Head of caudate nucleus (tissue), 42 donors: ENCODE results near the gene ATAD3A.
"Not testable (repeated sequence)": the region's sequence is repeated elsewhere in the genome, so short reads cannot be mapped to it uniquely, and the experiment has no call there.

ENCODE experiments used
- DNase-seq, 42 donors: peaks; one replicate each; pipeline versions ENCODE4 v3.0.0 to v3.0.0-alpha.2; 2020 to 2021; ENCODE audit warnings: mixed read lengths in 7 of 42
- intact Hi-C: fragments of 100-400 bp; cut with DNase I; formaldehyde crosslinking; loops from one replicate; pipeline ENCODE4 v1.15.0; 2022

ATAD3A gene

DNA sequence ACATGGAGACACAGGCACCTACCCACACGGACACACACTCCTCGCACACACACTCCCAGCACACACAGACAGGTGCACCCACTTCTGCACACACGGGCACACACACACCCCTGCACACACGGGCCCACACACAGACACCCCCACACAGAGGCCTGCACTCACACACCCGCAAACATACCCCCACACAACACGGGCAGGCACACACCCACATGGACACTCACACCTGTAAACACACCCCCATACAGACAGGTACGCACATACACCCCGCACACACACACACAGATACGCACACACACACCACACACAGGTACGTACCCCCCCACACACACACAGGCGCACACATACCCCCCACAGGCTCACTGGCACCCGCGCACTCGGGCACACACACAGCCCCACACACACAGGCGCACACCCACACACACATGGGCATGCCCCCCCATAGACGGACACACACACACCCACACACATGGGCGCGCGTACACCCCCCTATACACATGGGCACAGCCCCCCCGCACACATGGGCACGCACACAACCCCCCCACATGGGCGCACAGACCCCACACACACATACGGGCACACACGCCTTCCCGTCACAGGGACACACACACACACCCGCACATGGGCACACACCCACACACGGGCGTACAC lies 6.1 kb downstream of the ATAD3A start:
- intact Hi-C loops, result no loop called here

DNA sequence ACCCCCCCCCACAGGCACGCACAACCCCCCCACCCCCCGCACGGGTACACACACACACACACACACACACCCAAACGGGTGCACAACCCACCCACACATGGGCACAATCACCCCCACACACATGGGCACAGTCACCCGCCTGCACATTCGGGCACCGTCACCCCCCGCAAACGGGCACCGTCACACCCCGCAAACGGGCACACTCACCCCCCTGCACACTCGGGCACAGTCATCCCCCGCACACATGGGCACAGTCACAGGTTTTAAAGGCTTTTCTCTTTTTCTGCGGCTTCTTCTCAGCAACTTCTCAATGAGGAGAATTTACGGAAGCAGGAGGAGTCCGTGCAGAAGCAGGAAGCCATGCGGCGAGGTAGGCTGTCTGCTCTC lies 6.7 kb downstream of the ATAD3A start:
- DNase-seq, intact Hi-C loops: not testable (repeated sequence)

More for the DNA sequence above, 6.1 kb downstream of the ATAD3A start:
- DNase-seq, result no peak

DNA sequence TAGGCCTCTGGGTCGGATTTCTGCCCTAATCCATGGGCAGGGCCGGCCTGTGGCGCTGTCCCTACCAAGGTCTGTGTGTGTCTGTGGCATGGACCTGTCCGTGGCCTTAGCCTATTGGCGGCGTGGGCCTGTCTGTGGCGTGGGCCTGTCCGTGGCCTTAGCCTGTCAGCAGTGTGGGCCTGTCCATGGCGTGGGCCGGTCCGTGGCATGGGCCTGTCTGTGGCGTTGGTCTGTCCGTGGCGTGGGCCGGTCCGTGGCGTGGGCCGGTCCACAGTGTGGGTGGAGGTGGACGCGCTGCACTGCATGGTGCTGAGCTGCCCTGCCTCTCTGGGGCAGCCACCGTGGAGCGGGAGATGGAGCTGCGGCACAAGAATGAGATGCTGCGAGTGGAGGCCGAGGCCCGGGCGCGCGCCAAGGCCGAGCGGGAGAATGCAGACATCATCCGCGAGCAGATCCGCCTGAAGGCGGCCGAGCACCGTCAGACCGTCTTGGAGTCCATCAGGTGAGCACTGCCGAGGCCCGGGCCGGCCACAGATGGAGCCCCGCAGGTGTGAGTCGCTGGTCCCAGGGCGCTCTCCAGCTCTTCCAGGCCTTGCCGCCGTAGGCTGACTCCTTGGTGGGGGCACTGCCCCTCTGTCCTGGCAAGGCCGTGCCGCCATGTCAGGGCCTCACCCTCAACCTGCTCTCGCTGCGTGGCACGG lies 8.0 kb downstream of the ATAD3A start:
- DNase-seq, intact Hi-C loops: not testable (repeated sequence)

DNA sequence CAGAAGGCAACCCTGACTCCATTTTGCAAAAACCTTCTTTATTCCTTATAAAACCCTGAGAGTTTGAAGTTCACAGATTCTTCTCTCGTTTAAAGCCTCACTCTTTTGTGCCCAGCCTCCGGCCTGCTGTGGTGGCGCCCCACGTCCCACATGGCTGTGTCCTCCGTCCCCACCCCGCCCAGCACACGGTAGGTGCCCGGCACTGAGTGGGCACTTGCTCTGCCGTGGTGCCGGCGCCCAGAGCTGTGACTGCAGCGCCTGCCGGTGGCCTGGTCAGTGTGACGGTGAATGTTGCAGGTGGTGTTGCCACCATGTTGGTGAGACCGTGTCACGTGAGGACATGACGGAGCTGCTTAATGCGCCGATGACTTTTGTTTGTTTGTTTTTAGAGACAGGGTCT lies 9.4 kb downstream of the ATAD3A start:
- intact Hi-C loops, result no loop called here
- DNase-seq, result no peak

DNA sequence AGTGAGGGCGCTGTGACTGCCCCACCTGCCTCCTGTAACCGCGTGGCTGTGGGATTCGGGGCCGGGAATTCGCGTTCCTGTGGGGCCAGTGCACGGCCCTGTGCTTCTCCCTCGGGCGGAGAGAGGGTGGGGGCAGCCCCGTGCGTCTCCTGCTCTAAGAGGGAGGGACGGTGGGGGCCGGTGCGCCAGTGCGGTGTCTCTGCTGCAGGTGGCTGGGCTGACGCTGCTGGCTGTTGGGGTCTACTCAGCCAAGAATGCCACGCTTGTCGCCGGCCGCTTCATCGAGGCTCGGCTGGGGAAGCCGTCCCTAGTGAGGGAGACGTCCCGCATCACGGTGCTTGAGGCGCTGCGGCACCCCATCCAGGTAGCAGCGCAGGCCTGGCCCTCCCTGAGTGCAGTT lies 10.6 kb downstream of the ATAD3A start:
- DNase-seq, intact Hi-C loops: not testable (repeated sequence)

DNA sequence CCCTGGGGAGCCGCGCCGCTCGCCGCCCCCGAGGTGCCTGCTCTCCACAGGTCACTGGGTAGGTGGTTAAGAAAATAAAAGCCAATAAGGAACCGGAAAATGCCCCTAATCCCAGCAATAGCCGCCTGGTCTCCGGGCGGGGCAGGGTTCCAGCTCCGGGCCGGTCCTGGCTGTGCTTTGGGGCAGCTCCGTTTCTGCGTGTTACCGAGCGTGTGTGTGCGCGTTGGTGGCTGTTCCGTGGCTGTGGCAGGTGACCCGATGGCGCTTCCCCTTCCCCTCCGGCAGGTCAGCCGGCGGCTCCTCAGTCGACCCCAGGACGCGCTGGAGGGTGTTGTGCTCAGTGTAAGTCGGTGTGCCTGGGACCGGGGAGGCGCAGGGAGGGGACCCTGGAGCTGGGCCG lies 11.3 kb downstream of the ATAD3A start:
- intact Hi-C loops, DNase-seq: not testable (repeated sequence)

DNA sequence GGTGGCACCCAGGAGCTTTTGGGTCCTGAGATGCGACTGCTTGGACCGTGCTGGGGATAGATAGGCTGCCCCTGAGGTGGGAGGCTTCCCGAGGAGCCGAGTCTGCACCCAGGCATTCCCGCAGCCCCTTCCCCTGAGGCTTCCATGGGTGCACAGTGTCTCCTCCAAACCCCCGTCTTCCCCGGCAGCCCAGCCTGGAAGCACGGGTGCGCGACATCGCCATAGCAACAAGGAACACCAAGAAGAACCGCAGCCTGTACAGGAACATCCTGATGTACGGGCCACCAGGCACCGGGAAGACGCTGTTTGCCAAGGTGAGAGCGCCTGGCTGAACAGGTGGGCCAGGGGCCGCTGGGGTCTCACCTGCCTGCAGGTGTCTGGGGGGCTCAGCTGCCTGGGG lies 11.7 kb downstream of the ATAD3A start:
- intact Hi-C loops, result not testable (repeated sequence)
- DNase-seq, result peak in 22 of 42 donors; percentile 18 to 71 (median 52)

DNA sequence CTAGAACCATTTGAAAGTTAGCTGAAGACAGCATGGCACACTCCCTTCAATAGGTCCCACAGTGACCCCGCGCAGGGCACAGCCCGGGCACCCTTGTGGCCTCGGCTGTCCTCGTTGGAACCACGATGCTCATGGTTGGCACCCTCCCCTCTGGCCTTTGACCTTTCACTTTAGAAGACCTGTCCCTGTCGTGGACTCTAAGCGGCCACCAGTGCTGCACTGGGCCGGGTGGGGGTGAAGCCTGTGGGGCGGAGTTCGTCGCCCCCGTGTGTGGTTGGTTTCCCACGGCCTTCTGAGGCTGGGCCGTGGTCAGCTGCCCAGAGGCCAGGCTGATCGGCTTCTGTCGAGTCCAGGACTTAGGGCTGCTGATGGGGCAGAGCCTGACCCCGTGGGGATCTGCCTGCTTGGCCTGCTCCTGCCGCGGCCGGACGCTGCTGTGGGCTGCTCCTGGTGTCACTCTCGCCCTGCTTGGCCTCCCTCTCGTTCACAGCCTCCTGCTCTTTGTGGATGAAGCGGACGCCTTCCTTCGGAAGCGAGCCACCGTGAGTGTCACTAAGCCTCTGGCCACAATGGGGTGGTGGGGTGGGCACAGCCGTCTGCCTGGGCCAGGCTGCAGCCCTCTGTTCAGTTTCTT lies 12.9 kb downstream of the ATAD3A start:
- DNase-seq, intact Hi-C loops: not testable (repeated sequence)

DNA sequence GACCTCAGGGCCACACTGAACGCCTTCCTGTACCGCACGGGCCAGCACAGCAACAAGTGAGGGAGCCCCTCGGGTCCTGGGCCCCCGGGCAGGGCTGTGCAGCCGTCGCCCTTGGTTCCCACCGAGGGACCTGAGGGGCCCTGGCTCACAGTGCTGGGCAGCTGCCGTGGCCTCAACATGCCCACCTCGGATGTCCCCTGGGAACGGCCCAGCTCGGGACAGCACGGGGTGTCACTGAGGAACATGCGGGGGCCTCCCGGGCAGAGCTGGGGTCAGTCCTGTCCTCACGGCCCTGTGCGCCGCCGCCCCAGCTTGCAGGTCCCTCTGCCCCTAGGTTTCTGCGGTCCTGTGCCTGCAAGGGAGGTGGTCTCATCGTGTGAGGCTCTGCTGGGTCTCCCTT lies 14.5 kb downstream of the ATAD3A start:
- DNase-seq, intact Hi-C loops: not testable (repeated sequence)

DNA sequence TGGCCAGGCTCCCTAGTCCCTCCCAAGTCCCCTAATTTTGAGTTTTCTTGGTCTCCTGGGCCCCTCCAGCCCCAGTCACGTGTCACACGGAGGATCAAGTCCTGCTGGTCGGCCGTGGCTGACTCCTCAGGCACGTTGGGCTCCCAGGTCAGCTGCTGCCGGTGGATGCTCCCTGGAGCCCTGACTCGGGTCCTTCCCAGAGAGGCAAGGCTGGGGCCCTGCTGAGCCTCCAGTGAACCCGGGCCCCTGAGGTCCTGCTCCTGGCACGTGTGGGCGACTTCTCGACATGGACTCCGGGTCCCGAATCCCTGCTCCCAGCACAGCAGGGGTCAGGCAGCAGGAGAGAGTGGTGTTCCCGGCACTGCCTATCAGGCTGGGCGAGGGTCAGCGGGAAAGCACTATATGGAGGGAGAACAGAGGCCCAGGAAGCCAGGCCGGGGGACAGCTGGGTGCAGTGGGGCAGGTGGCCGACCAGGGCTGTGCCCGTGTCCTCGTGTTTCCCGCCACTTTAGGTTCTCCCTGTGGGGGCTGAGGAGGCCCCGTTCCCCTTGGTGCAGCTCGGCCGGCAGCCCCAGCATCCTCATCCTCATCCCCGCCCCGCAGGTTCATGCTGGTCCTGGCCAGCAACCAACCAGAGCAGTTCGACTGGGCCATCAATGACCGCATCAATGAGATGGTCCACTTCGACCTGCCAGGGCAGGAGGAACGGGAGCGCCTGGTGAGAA lies 15.3 kb downstream of the ATAD3A start:
- intact Hi-C loops, result no loop called here
- no peak for DNase-seq

DNA sequence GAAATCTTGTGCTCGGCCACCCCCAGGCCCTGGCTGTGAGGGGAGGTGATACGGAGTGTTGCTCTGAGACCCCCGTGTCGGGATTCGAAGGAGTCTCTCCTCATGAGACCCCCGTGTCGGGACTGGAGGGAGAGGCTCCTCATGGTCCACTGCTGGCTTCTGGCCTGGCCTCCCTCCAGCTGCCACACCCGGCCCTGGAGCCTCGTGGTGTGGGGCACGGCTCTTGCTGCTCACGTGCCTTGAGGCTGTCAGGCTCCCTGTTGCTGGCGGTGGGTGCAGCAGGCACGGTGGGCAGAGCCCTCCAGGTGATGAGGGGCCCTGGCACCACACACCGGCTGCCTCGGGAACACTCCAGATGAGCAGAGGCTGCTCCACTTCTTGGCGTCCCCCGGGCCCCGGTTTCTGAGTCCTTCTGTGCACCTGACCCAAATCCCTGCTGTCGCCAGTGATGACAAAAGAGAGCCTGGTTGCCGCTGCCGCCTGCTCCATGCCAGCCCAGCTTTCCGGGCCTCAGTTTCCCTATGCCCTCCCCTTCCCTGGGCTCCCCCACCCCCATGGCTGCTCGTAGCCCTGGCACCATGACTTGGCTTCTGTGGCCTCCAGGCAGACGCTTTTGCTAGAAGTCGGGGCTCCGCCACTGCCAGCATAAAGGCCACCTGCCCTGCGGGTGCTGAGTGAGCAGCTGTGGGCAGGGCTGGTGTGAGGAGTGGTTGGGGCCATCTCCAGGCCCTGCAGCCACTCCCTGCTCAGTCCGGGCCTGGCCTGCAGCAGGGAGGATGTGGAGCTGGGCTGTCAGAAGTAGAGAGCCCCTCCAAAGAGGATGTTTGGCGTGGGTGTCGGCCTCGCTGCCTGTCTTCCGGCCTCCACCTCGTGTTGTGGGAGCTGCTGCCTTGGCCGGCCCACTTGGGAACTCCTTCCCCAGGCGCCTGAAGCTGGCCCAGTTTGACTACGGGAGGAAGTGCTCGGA lies 16.6 kb downstream of the ATAD3A start:
- no peak for DNase-seq
- intact Hi-C loops, result no loop called here

DNA sequence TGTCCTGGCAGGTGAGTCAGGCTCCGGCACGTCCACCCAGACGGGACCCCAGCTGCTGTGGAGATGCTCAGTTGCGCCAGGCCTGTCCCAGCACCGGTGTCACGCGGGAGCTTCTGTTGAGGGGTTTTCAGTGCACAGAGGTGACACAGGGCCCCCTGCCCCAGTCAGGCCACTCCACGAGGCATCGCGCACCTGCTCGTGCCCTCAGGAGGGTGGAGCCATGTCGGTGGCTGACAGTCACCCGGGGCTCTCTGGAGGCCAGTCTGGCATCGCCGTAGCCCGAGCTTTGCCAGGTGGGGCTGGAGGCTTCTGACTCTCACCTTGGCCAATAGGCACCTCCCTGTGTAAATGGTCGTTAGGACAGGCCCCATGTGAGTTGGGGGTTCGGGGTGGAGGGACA lies 17.4 kb downstream of the ATAD3A start:
- intact Hi-C loops, result no loop called here
- DNase-seq, result no peak

DNA sequence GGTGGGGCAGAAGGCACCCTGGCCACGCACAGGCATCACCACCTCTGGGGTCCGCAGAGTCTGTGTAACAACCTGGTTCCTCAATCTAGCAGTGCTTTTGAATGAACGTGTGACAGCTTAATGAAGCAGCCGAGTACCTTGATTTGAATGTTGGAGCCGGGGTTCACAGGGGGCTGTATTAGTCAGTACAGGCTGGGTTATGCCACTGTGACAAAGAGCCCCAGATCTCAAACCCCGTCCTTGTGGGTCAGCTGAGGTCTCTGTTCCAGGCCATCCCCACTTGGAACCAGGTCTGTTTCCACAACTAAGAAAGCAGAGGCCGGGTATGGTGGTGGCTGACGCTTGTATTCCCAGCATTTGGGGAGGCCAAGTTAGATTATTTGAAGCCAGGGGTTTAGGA lies 18.0 kb downstream of the ATAD3A start:
- no peak for DNase-seq
- intact Hi-C loops, result no loop called here

DNA sequence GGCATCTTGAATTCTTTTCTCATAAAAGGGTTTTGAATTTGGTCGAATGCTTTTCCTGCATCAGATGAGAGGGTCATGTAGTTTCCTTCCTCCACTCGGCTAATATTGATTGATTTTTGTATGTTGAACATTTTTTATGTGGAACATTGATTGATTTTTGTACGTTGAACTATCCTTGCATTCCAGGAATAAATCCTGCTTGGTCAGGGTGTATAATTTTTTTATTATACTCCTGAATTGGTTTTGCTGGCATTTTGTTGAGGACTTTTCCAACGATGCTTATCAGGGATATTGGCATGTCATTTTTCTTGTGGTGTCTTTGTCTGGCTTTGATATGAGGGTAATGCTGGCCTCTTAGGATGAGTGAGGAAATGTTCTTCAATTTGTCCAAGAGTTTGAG lies 20.0 kb downstream of the ATAD3A start:
- no peak for DNase-seq
- intact Hi-C loops, result no loop called here

DNA sequence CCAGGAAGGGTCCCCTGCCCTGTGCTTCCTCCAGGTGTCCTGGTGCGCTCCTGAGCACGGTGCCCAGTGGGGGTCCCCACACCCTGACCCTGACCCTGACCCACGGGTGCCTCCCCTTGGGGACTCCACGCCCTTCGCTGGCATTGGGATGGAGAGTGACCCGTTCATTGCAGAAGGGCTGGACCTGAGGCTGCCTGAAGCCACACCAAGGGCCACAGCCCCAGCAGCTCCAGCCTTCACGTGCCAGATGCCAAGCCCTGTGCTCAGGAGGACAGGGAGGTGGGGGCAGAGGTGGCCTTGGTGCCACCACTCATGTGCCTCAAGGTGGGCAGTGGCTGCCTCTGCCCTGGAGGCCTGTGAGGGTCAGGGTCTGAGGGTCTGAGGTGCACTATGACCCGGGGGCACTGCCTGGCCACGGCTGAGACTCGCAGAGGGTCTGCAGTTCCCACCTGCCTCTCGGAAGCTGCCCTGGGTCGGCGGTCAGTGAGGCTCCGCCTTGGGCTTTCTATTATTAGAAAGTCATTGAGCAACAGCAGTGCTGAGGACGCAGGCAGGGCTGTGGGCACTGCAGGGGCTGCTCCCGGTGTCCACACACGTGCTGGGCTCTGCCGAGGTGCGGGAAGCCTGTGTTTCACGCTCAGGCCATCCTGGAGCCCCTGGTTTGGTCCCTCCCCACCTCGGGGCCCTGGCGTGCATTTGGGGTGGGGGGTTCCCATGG lies 21.4 kb downstream of the ATAD3A start:
- not testable (repeated sequence) for DNase-seq

DNA sequence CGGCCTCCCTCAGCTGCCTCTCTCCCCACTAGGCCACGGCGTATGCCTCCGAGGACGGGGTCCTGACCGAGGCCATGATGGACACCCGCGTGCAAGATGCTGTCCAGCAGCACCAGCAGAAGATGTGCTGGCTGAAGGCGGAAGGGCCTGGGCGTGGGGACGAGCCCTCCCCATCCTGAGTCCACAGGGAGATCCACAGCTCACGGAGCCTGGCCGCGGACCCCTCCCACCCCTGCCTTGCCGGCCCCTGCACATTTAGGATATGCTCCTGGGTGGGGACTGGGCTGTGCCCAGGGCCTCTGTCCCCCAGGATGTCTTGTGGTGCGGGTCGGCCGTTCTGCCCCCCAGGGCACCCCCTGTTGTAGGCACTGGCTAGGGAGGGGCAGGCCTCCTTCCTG lies 21.9 kb downstream of the ATAD3A start:
- DNase-seq, intact Hi-C loops: not testable (repeated sequence)

More for the DNA sequence above, 21.4 kb downstream of the ATAD3A start:
- intact Hi-C loops, result not testable (repeated sequence)

DNA sequence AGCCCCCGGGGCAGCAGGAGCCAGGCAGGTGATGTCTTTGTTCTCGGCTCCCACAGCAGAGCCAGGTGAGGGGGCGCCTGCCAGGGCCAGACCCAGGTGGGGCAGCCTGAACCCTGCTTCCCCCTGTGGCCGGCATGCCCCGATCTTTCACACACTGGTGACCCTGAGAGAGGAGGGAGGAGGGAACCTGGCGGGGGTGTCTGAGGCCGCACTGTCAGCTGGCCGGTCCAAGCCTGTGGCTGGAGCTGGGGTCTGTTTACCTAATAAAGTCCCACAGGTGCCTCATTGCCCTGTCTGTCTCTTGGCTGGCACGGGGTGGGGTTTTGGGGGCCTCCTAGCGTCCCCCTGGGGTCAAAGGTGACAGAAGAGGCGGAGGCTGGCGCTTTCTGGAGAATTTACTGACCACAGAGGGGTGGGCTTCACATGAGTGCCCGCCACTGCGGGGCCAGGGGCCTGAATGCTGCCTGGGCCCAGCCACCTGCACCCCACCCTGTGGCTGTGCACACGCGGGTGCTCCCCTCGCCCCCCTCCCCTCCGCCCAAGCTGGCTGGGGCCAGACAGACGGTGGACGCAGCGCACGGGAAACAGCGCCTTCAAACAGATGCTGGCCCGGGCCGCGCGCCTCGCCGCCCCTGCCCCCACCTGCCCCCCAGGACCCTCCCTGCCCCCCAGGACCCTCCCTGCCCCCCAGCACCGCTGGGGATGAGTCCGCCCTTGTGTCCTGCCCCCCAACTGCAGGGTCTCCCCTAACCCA lies 22.6 kb downstream of the ATAD3A start:
- no peak for DNase-seq
- intact Hi-C loops, result no loop called here
